HEK293T (cell line): ENCODE results near the gene CREB3.

Source experiments
- CTBP1 ChIP-seq: fragments of 450-650 bp; IDR thresholded peaks from 2 replicates; pipeline ENCODE4 v1.6.1; 2016; ENCODE audit warnings: borderline replicate concordance
- ELF4 ChIP-seq: fragments of 450-650 bp; IDR thresholded peaks from 2 replicates; pipeline ENCODE4 v1.6.1; 2017; ENCODE audit warnings: antibody characterized with exemption
- FOXA1 ChIP-seq: fragments of 450-650 bp; IDR thresholded peaks from 2 replicates; pipeline ENCODE4 v1.6.1; 2016; ENCODE audit warnings: mild to moderate bottlenecking
- FOXK2 ChIP-seq: fragments of 450-650 bp; IDR thresholded peaks from 2 replicates; pipeline ENCODE4 v1.6.1; 2016; ENCODE audit warnings: mild to moderate bottlenecking
- HDGF ChIP-seq: fragments of 450-650 bp; IDR thresholded peaks from 2 replicates; pipeline ENCODE4 v1.6.1; 2017; ENCODE audit warnings: antibody characterized with exemption, borderline replicate concordance
- PKNOX1 ChIP-seq: fragments of 450-650 bp; IDR thresholded peaks from 2 replicates; pipeline ENCODE4 v1.6.1; 2016
- SP1 ChIP-seq: fragments of 450-650 bp; IDR thresholded peaks from 2 replicates; pipeline ENCODE4 v1.6.1; 2017
- TARDBP ChIP-seq: fragments of 450-650 bp; IDR thresholded peaks from 2 replicates; pipeline ENCODE4 v1.6.1; 2016
- ZNF384 ChIP-seq: fragments of 450-650 bp; IDR thresholded peaks from 2 replicates; pipeline ENCODE4 v1.6.1; 2016

DNA sequence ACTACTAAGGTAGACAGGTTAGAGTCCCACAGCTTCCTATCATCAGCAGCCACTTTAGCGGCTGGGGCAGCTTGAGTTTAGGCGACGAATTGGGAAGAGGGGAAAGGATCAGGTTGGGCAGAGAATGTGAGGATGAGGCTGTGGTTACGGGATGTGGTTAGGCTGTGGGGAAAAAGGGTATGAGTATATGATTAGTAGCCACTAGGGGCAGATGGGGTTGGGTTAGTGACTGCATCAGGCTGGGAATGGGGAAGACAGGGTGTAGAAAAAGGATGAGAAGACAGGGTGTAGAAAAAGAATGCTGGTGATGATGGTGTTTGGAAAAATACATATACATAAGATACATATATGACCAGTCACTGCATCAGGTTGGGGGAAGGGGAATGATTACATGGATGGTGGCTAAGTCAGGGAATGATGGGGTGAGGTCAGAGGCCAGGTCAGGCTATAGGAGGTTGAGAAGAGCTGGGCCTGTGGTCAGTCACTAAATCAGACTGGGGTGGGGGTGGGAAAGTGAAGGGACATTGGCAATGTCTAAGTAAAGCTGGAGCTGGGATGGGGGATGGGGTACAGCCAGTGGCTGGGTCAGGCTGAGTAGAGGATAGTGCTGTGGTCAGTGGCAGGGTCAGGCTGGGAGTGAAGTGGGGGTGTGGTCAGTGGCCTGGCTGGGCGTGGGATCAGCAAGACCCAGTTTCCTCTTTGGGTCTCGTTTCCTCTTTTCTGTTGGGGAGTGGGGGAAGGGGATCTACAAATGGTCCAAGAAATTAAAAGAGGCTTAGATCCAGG lies 2.6 kb upstream of the CREB3 start:
- TF ChIP-seq PKNOX1 (no peak), SP1 (no peak), FOXK2 (no peak), ZNF384 (no peak), CTBP1 (no peak), ELF4 (no peak), FOXA1 (no peak), HDGF (no peak), TARDBP (no peak)
